ENCODE data around the gene CHST8.

Gene CHST8

GRCh38 chr19:33713194-33713593, 91.4 kb downstream of the CHST8 start:
- no peak overlapping the region for H3K4me3 ChIP-seq (ENCODE audit: low read depth, low read length)

- no peak overlapping the region for H3K4me3 ChIP-seq (ENCODE audit: low read depth, low read length)
Measured at GRCh38 chr19:33714149-33714548, 92.4 kb downstream of the CHST8 start.

GRCh38 chr19:33715462-33715861, 93.7 kb downstream of the CHST8 start:
- H3K4me3 ChIP-seq (ENCODE audit: low read depth, low read length) = no peak overlapping the region

- no peak overlapping the region for H3K4me3 ChIP-seq (ENCODE audit: low read depth, low read length)
Measured at GRCh38 chr19:33717878-33718277, 96.1 kb downstream of the CHST8 start.

GRCh38 chr19:33718651-33719254, 97.0 kb downstream of the CHST8 start:
- H3K4me3 ChIP-seq (ENCODE audit: low read depth, low read length) = no peak overlapping the region

GRCh38 chr19:33719366-33720154, 97.8 kb downstream of the CHST8 start:
- no peak overlapping the region for H3K4me3 ChIP-seq (ENCODE audit: low read depth, low read length)

GRCh38 chr19:33720155-33720493, 98.4 kb downstream of the CHST8 start:
- no peak overlapping the region for H3K4me3 ChIP-seq (ENCODE audit: low read depth, low read length)

GRCh38 chr19:33720691-33721682, 99.2 kb downstream of the CHST8 start:
- no peak overlapping the region for H3K4me3 ChIP-seq (ENCODE audit: low read depth, low read length)

GRCh38 chr19:33721735-33722297, 100.1 kb downstream of the CHST8 start:
- no peak overlapping the region for H3K4me3 ChIP-seq (ENCODE audit: low read depth, low read length)

- H3K4me3 ChIP-seq (ENCODE audit: low read depth, low read length) = no peak overlapping the region
Measured at GRCh38 chr19:33722456-33723239, 100.9 kb downstream of the CHST8 start.

- no peak overlapping the region for H3K4me3 ChIP-seq (ENCODE audit: low read depth, low read length)
Measured at GRCh38 chr19:33723512-33723911, 101.8 kb downstream of the CHST8 start.

GRCh38 chr19:33724021-33724720, 102.4 kb downstream of the CHST8 start:
- H3K4me3 ChIP-seq (ENCODE audit: low read depth, low read length) = no peak overlapping the region

GRCh38 chr19:33724721-33725060, 102.9 kb downstream of the CHST8 start:
- H3K4me3 ChIP-seq (ENCODE audit: low read depth, low read length) = no peak overlapping the region

- no peak overlapping the region for H3K4me3 ChIP-seq (ENCODE audit: low read depth, low read length)
Measured at GRCh38 chr19:33725567-33725966, 103.8 kb downstream of the CHST8 start.

GRCh38 chr19:33726756-33727155, 105.0 kb downstream of the CHST8 start:
- H3K4me3 ChIP-seq (ENCODE audit: low read depth, low read length) = no peak overlapping the region

GRCh38 chr19:33727331-33727998, 105.7 kb downstream of the CHST8 start:
- H3K4me3 ChIP-seq (ENCODE audit: low read depth, low read length) = no peak overlapping the region

GRCh38 chr19:33728141-33728540, 106.4 kb downstream of the CHST8 start:
- H3K4me3 ChIP-seq (ENCODE audit: low read depth, low read length) = no peak overlapping the region

GRCh38 chr19:33730858-33731607, 109.3 kb downstream of the CHST8 start:
- no peak overlapping the region for H3K4me3 ChIP-seq (ENCODE audit: low read depth, low read length)

- H3K4me3 ChIP-seq (ENCODE audit: low read depth, low read length) = no peak overlapping the region
Measured at GRCh38 chr19:33731881-33732280, 110.1 kb downstream of the CHST8 start.

Data from iPS-11a (cell line).